GM12878 (cell line): ENCODE data around the gene HOXA10. TPM values are rescaled to one million over a fixed set of nuclear protein-coding genes. Genes with fewer than 3 reads are reported as not detected.

ENCODE experiments used
- BCLAF1 ChIP-seq: fragments of 450-650 bp; IDR thresholded peaks from 2 replicates; pipeline ENCODE4 v1.6.1; 2017; ENCODE audit warnings: antibody characterized with exemption, mild to moderate bottlenecking, moderate library complexity
- BRCA1 ChIP-seq: IDR thresholded peaks from 2 replicates; pipeline ENCODE4 v1.6.1; 2011; ENCODE audit warnings: low read depth, low read length, improper control_type of control experiment
- CHD1 ChIP-seq: IDR thresholded peaks from 2 replicates; pipeline ENCODE4 v1.6.1; 2012; ENCODE audit warnings: low read depth, low read length, improper control_type of control experiment
- CTCF ChIP-seq, 3 experiments: IDR thresholded peaks in 2 of 3; conservative IDR thresholded peaks in 1 of 3; 2 replicates each; pipeline ENCODE4 v1.5.1; 2011; ENCODE audit warnings: low read depth in 3 of 3, low read length in 3 of 3, mild to moderate bottlenecking in 3 of 3, control low read depth in 2 of 3, moderate library complexity in 2 of 3, inconsistent platforms in 1 of 3, mixed read lengths in 1 of 3; ENCODE audit not compliant: control insufficient read depth in 2 of 3, insufficient read depth in 1 of 3; ENCODE audit errors: extremely low read depth in 1 of 3
- EGR1 ChIP-seq, 2 experiments: IDR thresholded peaks; 1 replicate in 1 of 2; 2 replicates in 1 of 2; pipeline ENCODE4 v1.6.1; 2011 to 2012; ENCODE audit warnings: low read depth in 2 of 2, low read length in 2 of 2, borderline replicate concordance in 1 of 2, mild to moderate bottlenecking in 1 of 2, moderate library complexity in 1 of 2
- RELB ChIP-seq: fragments of 450-650 bp; IDR thresholded peaks from 2 replicates; pipeline ENCODE4 v1.6.1; 2017; ENCODE audit warnings: low read depth, mild to moderate bottlenecking, moderate library complexity
- SMC3 ChIP-seq: IDR thresholded peaks from 2 replicates; pipeline ENCODE4 v1.6.1; 2011; ENCODE audit warnings: low read length, improper control_type of control experiment, borderline replicate concordance
- SUZ12 ChIP-seq: fragments of 200-600 bp; sonication (generic); IDR thresholded peaks from one replicate; pipeline ENCODE4 v1.6.1; 2018; ENCODE audit warnings: antibody characterized with exemption, mild to moderate bottlenecking; ENCODE audit not compliant: unreplicated experiment
- TAF1 ChIP-seq: IDR thresholded peaks from 2 replicates; pipeline ENCODE4 v1.6.1; 2011; ENCODE audit warnings: mild to moderate bottlenecking, low read depth, low read length, borderline replicate concordance
- YBX1 ChIP-seq: fragments of 450-650 bp; IDR thresholded peaks from 2 replicates; pipeline ENCODE4 v1.6.1; 2016; ENCODE audit warnings: antibody characterized with exemption
- YY1 ChIP-seq: IDR thresholded peaks from 2 replicates; pipeline ENCODE4 v1.6.1; 2011; ENCODE audit warnings: low read depth, mild to moderate bottlenecking, low read length
- polyA plus RNA-seq, 11 experiments: library from polyadenylated mRNA; depleted of rRNA in 4 of 11; unstranded in 6 of 11; stranded (reverse) in 5 of 11; fragments of >200 nt; fragmentation: Nextera tagmentation in 4 of 11; fragmentation: Illumina TruSeq in 1 of 11; extraction: Ambion mirVana in 4 of 11; extraction: Trizol in 1 of 11; gene quantifications; 1 replicate in 1 of 11; 2 replicates in 10 of 11; pipeline versions ENCODE4 v1.2.1 to v1.2.3, GENCODE V29; 2011 to 2016; ENCODE audit warnings: inconsistent platforms in 2 of 11, missing spikeins in 2 of 11, low read depth in 1 of 11
- total RNA-seq, 4 experiments: library from RNA; depleted of rRNA in 3 of 4; stranded (reverse); fragments of >200 nt in 3 of 4; fragmentation: Illumina TruSeq in 1 of 4; extraction: Trizol in 1 of 4; gene quantifications; 2 replicates each; pipeline versions ENCODE4 v1.2.1 to v1.2.3, GENCODE V29; 2013 to 2021

HOXA10 gene
- total and polyA plus RNA-seq, 10 of the 15 experiments (the other 5 are each of a cell fraction or from before 2014, with no cell fraction given) = not detected

- no peak for TF ChIP-seq SMC3
- no peak for TF ChIP-seq CTCF (IDR thresholded peaks at IDR 0.05 in 2 of 3, conservative IDR thresholded peaks at IDR 0.05 in 1 of 3; ENCODE audit: control insufficient read depth in 2 of 3, extremely low read depth in 1 of 3, insufficient read depth in 1 of 3, low read depth in 3 of 3, low read length in 3 of 3)
- no peak for TF ChIP-seq CHD1
- no peak for TF ChIP-seq EGR1 (IDR thresholded peaks at IDR 0.05; ENCODE audit: borderline replicate concordance in 1 of 2, low read depth in 2 of 2, low read length in 2 of 2)
- no peak for TF ChIP-seq TAF1
- no peak for TF ChIP-seq BRCA1
- TF ChIP-seq YBX1 = no peak
- no peak for TF ChIP-seq BCLAF1
- no peak for TF ChIP-seq SUZ12
- peak; percentile 54; the same call in 1 of the 2 replicates for TF ChIP-seq RELB
- TF ChIP-seq YY1 = no peak
Measured at GRCh38 chr7:27134392-27134791, 39.7 kb downstream of the HOXA10 start (continued).
